Measurements from ENCODE around the gene ZNF777. TPM values are rescaled to one million over a fixed set of nuclear protein-coding genes. Genes with fewer than 3 reads are reported as not detected.

ZNF777 gene
- total RNA-seq, 2 experiments from 2014 or later, result 14.5 to 14.8 TPM

DNA sequence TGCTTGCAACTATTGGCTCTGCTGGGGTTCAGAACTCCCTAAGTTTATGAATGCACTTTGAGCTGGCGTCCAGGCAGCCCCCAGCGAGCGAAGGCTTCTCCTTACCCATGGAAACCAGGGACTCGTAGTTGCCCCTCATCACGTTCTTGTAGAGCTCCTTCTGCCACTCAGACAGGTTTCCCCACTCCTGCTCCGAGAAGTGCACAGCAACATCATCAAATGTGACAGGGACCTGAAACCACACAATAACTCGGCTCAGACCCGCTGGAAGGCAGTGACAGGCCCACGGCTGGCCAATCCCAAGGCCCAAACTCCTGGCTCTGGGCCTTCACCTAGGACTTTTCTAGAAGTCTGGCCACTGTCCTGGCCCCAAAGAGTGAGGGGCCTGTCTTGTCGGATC lies 6.9 kb downstream of the ZNF777 start:
- ATAC-seq (ENCODE audit: poor library complexity) (no peak), DNase-seq (no peak)
- intact Hi-C loops (cut with DNase I, micrococcal nuclease), result no loop called here
- Histone ChIP-seq H3K4me1 (ENCODE audit: insufficient read depth, low read length) (peaks cover 14% of the 10 kb centered on the region), H3K27ac (ENCODE audit: low read depth in 1 of 2, low read length in 2 of 2) (no peak overlapping the region), H3K36me3 (ENCODE audit: insufficient read depth, low read length) (peaks cover 51% of the 10 kb centered on the region), H3K27me3 (ENCODE audit: control insufficient read depth in 1 of 2, insufficient read depth in 2 of 2, low read length in 2 of 2) (no peaks in the 10 kb centered on the region), H3K9me3 (ENCODE audit: control insufficient read depth in 1 of 2, insufficient read depth in 1 of 2, low read length in 2 of 2) (no peaks in the 10 kb centered on the region), H3K4me3 (ENCODE audit: low read length) (no peak overlapping the region)
- TF ChIP-seq, protein P1, sequence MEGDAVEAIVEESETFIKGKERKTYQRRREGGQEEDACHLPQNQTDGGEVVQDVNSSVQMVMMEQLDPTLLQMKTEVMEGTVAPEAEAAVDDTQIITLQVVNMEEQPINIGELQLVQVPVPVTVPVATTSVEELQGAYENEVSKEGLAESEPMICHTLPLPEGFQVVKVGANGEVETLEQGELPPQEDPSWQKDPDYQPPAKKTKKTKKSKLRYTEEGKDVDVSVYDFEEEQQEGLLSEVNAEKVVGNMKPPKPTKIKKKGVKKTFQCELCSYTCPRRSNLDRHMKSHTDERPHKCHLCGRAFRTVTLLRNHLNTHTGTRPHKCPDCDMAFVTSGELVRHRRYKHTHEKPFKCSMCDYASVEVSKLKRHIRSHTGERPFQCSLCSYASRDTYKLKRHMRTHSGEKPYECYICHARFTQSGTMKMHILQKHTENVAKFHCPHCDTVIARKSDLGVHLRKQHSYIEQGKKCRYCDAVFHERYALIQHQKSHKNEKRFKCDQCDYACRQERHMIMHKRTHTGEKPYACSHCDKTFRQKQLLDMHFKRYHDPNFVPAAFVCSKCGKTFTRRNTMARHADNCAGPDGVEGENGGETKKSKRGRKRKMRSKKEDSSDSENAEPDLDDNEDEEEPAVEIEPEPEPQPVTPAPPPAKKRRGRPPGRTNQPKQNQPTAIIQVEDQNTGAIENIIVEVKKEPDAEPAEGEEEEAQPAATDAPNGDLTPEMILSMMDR (IDR thresholded peaks at IDR 0.05), result no peak
- POLR2A ChIA-PET, result no interaction called here
- CTCF ChIA-PET, result no interaction called here
- Mint-ChIP-seq H3K27me3 (no peaks in the 10 kb centered on the region), H3K4me3 (no peak overlapping the region), H3K9me3 (no peaks in the 10 kb centered on the region), H3K27ac (no peak overlapping the region), H3K4me1 (ENCODE audit: low read depth) (peaks cover 25% of the 10 kb centered on the region), H3K36me3 (ENCODE audit: low read depth) (peaks cover 79% of the 10 kb centered on the region)

GRCh38 chr7:149450821-149451220 lies 10.0 kb downstream of the ZNF777 start:
- ChIA-PET POLR2A (no interaction called here), CTCF (interaction anchor here (0.8 kb wide), 1 partner anchor 10 kb away, joined by 3 read pairs; the partner anchor contains the start of gene ZNF777)
- Mint-ChIP-seq H3K27me3 (no peaks in the 10 kb centered on the region), H3K27ac (no peak overlapping the region), H3K9me3 (no peaks in the 10 kb centered on the region), H3K36me3 (ENCODE audit: low read depth) (peaks cover 86% of the 10 kb centered on the region), H3K4me1 (ENCODE audit: low read depth) (no peaks in the 10 kb centered on the region), H3K4me3 (no peak overlapping the region)
- H3K9me3 ChIP-seq (ENCODE audit: control insufficient read depth in 1 of 2, insufficient read depth in 1 of 2, low read length in 2 of 2), result no peaks in the 10 kb centered on the region
- TF ChIP-seq, protein P1 (IDR thresholded peaks at IDR 0.05), result no peak
- H3K4me3 ChIP-seq (ENCODE audit: low read length), result no peak overlapping the region
- H3K27ac ChIP-seq (ENCODE audit: low read depth in 1 of 2, low read length in 2 of 2), result no peak overlapping the region
- intact Hi-C loops (cut with DNase I, micrococcal nuclease), result no loop called here
- DNase-seq (no peak), ATAC-seq (ENCODE audit: poor library complexity) (no peak)
- no peaks in the 10 kb centered on the region for H3K4me1 ChIP-seq (ENCODE audit: insufficient read depth, low read length)
- H3K36me3 ChIP-seq (ENCODE audit: insufficient read depth, low read length), result peaks cover 76% of the 10 kb centered on the region
- H3K27me3 ChIP-seq (ENCODE audit: control insufficient read depth in 1 of 2, insufficient read depth in 2 of 2, low read length in 2 of 2), result no peaks in the 10 kb centered on the region

- Histone ChIP-seq H3K9me3 (ENCODE audit: control insufficient read depth in 1 of 2, insufficient read depth in 1 of 2, low read length in 2 of 2) (no peaks in the 10 kb centered on the region), H3K4me3 (ENCODE audit: low read length) (no peak overlapping the region), H3K36me3 (ENCODE audit: insufficient read depth, low read length) (peaks cover 76% of the 10 kb centered on the region), H3K27me3 (ENCODE audit: control insufficient read depth in 1 of 2, insufficient read depth in 2 of 2, low read length in 2 of 2) (no peaks in the 10 kb centered on the region), H3K4me1 (ENCODE audit: insufficient read depth, low read length) (no peaks in the 10 kb centered on the region), H3K27ac (ENCODE audit: low read depth in 1 of 2, low read length in 2 of 2) (no peak overlapping the region)
- TF ChIP-seq, protein P1 (IDR thresholded peaks at IDR 0.05), result no peak
- intact Hi-C loops (cut with DNase I, micrococcal nuclease), result no loop called here
- ChIA-PET POLR2A (no interaction called here), CTCF (no interaction called here)
- Mint-ChIP-seq H3K4me1 (ENCODE audit: low read depth) (no peaks in the 10 kb centered on the region), H3K36me3 (ENCODE audit: low read depth) (peaks cover 86% of the 10 kb centered on the region), H3K27me3 (no peaks in the 10 kb centered on the region), H3K9me3 (no peaks in the 10 kb centered on the region), H3K27ac (no peak overlapping the region), H3K4me3 (no peak overlapping the region)
- DNase-seq (no peak), ATAC-seq (ENCODE audit: poor library complexity) (no peak)
Observed at GRCh38 chr7:149449897-149450296, 11.0 kb downstream of the ZNF777 start.

Measured in CD4-positive, alpha-beta T cell (primary cell).